ENCODE results near the gene LCA5L. TPM values are rescaled to one million over a fixed set of nuclear protein-coding genes. Genes with fewer than 3 reads are reported as not detected.

The LCA5L gene
- total and polyA plus RNA-seq, 3 donors from 2014 or later = 61.9 to 103 (median 88.0) TPM

DNA sequence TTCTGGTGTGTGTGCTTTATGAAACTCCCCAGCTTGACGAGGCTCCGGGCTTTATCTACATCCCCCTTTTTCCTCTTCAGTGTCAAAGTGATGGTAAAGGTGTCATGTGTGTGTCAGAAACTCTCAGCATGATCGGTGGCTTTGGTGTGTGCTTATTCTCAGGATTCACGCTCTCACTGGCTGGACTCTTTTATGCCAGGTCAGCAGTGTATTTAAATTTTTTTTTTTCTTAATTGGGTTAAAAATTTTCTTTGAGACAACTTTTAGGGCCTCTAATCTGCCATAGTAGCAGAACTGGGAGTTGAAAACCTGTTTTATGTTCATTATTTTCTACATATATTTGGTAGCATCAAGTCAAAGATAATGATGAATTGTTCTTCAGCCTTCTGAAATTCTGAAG is 27.2 kb upstream of the LCA5L start:
- whole genome bisulfite sequencing, 2 donors = 80 to 84% methylated on average over 4 of the region's 4 CpGs
- Histone ChIP-seq H3K4me3 (no peak overlapping the region), H3K27me3 (no peaks in the 10 kb centered on the region), H3K9me3 (no peaks in the 10 kb centered on the region), H3K36me3 (ENCODE audit: low read depth, missing control alignments) (no peaks in the 10 kb centered on the region), H3K4me1 (no peaks in the 10 kb centered on the region), H3K27ac (no peak overlapping the region)
- no peak for TF ChIP-seq POLR2A (IDR thresholded peaks at IDR 0.05)
- TF ChIP-seq, protein P1, sequence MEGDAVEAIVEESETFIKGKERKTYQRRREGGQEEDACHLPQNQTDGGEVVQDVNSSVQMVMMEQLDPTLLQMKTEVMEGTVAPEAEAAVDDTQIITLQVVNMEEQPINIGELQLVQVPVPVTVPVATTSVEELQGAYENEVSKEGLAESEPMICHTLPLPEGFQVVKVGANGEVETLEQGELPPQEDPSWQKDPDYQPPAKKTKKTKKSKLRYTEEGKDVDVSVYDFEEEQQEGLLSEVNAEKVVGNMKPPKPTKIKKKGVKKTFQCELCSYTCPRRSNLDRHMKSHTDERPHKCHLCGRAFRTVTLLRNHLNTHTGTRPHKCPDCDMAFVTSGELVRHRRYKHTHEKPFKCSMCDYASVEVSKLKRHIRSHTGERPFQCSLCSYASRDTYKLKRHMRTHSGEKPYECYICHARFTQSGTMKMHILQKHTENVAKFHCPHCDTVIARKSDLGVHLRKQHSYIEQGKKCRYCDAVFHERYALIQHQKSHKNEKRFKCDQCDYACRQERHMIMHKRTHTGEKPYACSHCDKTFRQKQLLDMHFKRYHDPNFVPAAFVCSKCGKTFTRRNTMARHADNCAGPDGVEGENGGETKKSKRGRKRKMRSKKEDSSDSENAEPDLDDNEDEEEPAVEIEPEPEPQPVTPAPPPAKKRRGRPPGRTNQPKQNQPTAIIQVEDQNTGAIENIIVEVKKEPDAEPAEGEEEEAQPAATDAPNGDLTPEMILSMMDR (IDR thresholded peaks at IDR 0.05) = no peak
- DNase-seq = no peak
- intact Hi-C loops (cut with DNase I; ENCODE audit: low total_unique reads) = no loop called here

DNA sequence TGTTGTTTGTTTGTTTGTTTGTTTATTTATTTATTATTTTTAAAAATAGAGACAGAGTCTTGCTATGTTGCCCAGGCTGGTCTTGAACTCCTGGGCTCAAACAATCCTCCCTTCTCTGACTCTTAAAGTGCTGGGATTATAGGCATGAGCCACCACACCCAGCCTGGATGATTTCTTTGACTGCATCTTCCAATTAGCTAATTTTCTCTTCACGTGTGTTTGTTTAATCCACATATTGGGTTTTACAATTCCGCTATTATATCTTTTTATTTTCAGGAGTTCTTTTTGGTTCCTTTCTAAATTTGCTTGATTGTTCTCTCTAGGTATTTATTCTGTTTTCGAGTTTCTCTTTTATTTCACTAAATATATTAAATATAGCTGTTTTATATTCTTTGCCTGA is 26.0 kb upstream of the LCA5L start:
- no peak for TF ChIP-seq POLR2A (IDR thresholded peaks at IDR 0.05)
- TF ChIP-seq, protein P1 (IDR thresholded peaks at IDR 0.05) = no peak
- 96 to 99% methylated on average over 3 of the region's 3 CpGs for WGBS, 2 donors
- Histone ChIP-seq H3K4me1 (no peaks in the 10 kb centered on the region), H3K4me3 (no peak overlapping the region), H3K9me3 (no peaks in the 10 kb centered on the region), H3K27me3 (no peaks in the 10 kb centered on the region), H3K27ac (no peak overlapping the region), H3K36me3 (ENCODE audit: low read depth, missing control alignments) (no peaks in the 10 kb centered on the region)
- intact Hi-C loops (cut with DNase I; ENCODE audit: low total_unique reads) = no loop called here
- DNase-seq = no peak

DNA sequence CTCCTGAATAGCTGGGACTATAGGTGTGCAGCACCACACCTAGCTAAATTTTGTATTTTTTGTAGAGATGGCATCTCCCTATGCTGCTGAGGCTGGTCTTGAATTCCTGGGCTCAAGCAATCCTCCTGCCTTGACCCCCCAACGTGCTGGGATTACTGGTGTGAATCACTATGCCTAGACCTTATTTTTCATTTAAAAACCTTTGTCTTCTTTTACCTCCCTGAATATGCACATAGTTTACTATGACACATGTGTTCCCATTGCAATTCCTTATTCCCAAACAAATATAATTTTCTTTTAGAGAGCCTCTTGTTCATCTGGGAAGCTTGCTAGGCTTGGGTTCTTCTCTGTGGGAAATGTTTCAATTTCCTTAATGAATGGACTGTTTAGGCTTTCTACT is 23.0 kb upstream of the LCA5L start:
- no peak overlapping the region for H3K27ac ChIP-seq

DNA sequence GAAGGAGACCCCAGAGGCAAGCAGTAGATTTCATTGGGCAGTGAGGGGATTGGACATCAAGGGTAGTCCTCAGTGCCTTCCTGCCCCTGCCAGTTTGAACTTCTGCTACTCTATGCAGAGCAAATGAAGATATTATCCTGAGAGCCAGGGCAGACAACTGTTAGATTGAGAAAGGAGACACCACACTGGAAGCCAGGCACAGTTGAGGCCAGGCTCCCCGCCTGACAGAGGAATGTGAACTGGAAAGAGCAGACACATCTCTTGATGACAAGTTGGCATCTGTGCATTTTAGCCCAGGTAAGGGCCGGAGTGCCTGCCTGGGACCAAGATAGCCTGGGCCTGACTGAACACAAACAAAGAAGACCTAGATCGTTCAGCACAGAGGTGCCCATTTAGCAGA is 22.2 kb upstream of the LCA5L start:
- Histone ChIP-seq H3K27me3 (no peaks in the 10 kb centered on the region), H3K27ac (no peak overlapping the region), H3K4me1 (no peaks in the 10 kb centered on the region), H3K4me3 (no peak overlapping the region), H3K36me3 (ENCODE audit: low read depth, missing control alignments) (no peaks in the 10 kb centered on the region), H3K9me3 (no peaks in the 10 kb centered on the region)
- DNase-seq = no peak
- intact Hi-C loops (cut with DNase I; ENCODE audit: low total_unique reads) = no loop called here
- WGBS, 2 donors = 77 to 95% methylated on average over 3 of the region's 3 CpGs
- TF ChIP-seq POLR2A (IDR thresholded peaks at IDR 0.05) = no peak
- TF ChIP-seq, protein P1 (IDR thresholded peaks at IDR 0.05) = no peak

More for the DNA sequence above, 23.0 kb upstream of the LCA5L start:
- intact Hi-C loops (cut with DNase I; ENCODE audit: low total_unique reads) = no loop called here
- Histone ChIP-seq H3K27me3 (no peaks in the 10 kb centered on the region), H3K9me3 (no peaks in the 10 kb centered on the region), H3K4me3 (no peak overlapping the region), H3K4me1 (no peaks in the 10 kb centered on the region), H3K36me3 (ENCODE audit: low read depth, missing control alignments) (no peaks in the 10 kb centered on the region)
- TF ChIP-seq, protein P1 (IDR thresholded peaks at IDR 0.05) = no peak
- TF ChIP-seq POLR2A (IDR thresholded peaks at IDR 0.05) = no peak
- DNase-seq = no peak
- 80 to 86% methylated on average over 1 of the region's 1 CpG for WGBS, 2 donors

DNA sequence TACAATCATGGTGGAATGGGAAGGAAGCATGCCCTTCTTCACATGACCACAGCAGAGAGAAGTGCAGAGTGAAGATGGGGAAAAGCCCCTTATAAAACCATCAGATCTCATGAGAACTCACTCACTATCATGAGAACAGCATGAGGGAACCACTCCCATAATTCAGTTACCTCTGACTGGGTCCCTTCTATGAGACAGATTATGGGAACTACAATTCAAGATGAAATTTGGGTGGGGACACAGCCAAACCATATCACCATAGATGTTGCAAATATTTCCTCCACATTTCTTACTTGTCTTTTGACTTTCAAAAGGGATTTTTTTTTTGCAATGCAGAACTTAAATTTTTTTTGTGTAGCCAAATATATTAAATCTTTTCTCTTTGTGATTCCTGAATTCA is 21.0 kb upstream of the LCA5L start:
- Histone ChIP-seq H3K27ac (no peak overlapping the region), H3K36me3 (ENCODE audit: low read depth, missing control alignments) (no peaks in the 10 kb centered on the region), H3K27me3 (no peaks in the 10 kb centered on the region), H3K9me3 (no peaks in the 10 kb centered on the region), H3K4me1 (no peaks in the 10 kb centered on the region), H3K4me3 (no peak overlapping the region)
- intact Hi-C loops (cut with DNase I; ENCODE audit: low total_unique reads) = no loop called here
- no peak for DNase-seq
- TF ChIP-seq POLR2A (IDR thresholded peaks at IDR 0.05) = no peak
- TF ChIP-seq, protein P1 (IDR thresholded peaks at IDR 0.05) = no peak

Measured in testis (tissue), 3 donors.